SK-N-DZ (cell line): Measurements from ENCODE around the gene ITPR1.

Experiments
- DNase-seq: peaks from one replicate; pipeline ENCODE4 v3.0.0-alpha.2; 2015; ENCODE audit warnings: low spot score

ITPR1 gene

GRCh38 chr3:4823986-4824925 lies 331.1 kb downstream of the ITPR1 start:
- DNase-seq: no peak

GRCh38 chr3:4824926-4825325 lies 331.8 kb downstream of the ITPR1 start:
- DNase-seq: no peak

DNA sequence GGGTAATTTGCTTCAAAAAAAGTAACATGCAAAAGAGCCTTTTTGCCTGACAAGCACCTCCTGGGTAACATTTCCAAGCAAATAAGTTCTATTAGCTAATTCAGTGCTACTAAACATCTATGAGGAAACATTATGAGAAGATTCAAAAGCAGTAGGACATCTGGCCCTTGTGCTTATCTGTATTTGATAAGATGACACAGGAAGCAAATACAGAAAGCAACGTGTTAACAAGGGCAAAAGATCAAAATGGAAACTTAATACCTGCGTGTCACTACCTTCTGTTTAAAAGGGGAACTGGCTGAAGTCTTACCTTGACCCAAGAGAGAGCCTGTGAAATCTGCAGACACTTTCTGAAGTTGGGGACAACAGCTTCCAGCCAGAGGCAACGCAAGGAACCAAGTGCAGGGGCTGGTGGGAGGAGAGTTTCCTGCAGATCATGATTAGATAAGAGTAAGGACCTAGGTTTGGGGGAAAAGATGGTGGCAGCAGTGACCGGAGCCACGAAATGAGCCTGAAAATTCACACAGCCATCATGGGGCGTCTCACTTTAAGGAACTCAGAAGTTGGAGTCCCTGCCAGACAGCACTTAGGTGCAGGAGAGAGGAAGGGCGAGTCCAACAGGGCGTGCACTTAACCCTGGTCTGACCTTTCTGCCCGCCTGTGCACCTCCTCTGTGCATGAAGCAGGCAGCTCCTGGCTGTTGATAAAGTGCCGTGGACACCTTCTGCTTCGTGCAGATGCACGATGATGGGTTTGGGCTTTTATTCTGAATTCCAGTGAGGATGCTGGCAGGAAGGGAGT lies 332.5 kb downstream of the ITPR1 start:
- no peak for DNase-seq

DNA sequence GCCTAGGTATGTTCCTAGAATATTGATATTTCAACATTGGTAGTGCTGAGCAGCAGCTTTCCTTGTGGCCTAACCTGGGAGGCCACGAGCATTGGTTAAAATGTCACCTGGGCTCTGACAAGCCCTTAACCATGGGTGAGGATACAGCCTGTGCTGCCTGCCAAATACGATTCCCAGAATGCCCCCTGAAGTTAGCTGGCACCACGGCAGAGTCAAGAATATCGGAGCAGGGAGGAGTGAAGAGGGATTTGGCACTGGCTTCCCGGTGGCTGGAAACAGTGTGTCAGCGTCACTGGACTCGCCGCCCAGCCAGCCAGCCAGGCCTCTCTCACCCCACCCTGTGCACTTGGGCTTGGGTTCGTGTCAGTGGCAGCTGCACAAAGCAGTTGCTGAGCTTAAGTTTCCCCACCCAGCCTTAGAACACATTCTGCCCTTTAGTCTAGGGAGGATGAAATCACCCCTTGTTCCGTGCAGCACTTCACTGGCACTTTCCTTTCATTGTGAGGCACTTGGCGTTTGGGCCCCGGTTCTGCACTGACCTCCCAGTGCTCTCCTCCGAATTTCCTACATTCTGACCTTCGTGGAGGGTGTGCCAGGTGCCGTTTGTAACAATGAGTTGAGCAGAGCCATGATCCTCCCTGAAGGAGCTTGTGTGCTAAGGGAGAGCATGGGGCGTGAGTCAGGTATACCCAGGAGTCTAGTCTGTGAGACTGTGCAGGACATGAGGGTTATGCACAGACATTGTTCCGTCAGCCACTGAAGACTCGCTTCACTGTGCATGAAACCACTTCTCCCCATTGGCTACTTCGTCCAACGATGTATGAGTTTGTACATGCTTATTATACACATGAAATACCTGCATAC lies 333.3 kb downstream of the ITPR1 start:
- DNase-seq: no peak

GRCh38 chr3:4827767-4828166 lies 334.6 kb downstream of the ITPR1 start:
- no peak for DNase-seq

- no peak for DNase-seq
These were observed 335.3 kb downstream of the ITPR1 start for GRCh38 chr3:4828279-4829030.

DNA sequence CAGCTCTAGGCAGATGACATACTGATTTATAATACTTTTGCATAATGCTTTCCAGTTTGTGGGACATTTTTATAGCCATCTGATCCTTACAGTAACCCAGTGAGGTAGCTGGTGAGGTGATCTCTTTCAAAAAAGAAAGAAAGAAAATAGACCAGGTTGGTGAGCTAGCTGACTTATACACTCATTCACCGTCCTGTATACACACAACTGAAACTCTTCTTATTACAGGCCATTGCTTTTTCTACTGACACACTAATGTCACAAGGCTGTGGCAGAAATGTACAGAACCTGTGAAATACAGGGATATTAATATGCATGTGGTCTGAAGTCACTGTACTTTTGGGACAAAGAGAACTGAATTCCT lies 335.9 kb downstream of the ITPR1 start:
- DNase-seq: no peak

- no peak for DNase-seq
These were observed 337.4 kb downstream of the ITPR1 start for GRCh38 chr3:4830586-4830914.

- DNase-seq: peak; percentile 15
These were observed 338.4 kb downstream of the ITPR1 start for GRCh38 chr3:4831580-4831950.

GRCh38 chr3:4833471-4833870 lies 340.3 kb downstream of the ITPR1 start:
- DNase-seq: no peak

DNA sequence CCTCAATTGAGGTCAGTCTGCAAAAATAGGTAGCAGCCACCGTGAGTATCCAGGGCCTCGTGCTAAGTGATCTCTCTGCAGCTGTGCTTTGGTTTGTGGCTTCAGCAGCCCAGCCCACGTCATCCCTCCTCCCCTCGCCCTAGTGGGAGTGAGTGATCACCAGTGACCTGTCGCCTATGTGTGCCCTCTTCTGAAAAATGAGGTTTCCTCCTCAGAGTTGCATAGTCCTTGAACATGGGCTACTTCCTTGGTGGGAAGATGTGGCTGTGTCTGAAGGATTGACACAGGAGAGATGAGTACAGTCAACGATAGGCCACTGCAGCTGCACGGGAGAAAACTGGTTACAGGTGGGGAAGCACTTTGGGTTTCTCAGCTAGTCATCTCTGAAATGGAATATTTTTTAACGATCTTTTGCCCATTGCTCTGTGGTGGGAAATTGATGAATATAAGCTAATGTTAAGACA lies 341.3 kb downstream of the ITPR1 start:
- DNase-seq: no peak

DNA sequence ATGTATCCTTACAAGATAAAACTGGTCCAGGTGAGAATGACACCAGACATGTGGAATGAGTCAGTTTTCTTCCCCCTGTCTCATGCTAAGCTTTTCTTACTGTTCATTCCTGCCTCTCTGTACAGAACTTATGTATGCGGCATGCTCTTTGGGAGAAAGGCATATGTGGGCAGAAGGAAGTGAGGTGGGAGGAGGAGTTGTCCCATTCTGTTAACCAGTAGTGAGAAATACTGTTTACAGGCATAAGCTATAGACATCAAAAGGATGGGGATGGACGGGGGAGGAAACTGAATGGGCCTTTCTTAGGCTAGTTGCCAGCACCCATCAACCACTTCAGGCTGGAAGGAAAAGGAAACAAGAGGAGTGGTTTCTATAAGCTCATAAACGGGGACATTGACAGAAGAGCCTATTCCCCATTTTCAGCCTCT lies 342.5 kb downstream of the ITPR1 start:
- DNase-seq: no peak

- no peak for DNase-seq
These were observed 343.4 kb downstream of the ITPR1 start for GRCh38 chr3:4836516-4836915.

DNA sequence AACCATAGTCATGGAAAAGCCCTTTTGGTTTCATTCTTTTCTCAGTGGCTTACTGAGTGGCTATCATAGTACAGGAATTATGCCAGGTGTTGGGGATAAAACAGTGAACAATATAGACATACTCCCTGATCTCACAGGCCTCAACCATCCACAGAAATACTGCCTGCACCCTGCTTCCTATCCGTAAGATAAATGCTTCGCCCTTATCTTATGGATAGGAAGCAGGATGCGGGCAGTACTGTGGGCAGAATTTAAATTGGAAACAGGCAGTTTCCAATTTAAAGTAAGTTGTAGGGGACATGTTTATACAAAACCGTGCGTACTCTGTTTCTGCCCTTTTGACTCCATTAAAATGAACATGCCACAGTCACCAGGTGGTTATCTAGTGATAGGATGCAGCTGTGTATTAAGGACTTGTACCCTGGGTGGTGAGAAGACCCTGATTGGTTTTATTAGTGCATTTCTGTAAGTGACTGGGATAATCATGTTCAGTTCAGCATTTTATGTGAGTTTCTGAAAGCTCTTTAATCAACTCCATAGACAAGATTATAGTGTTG lies 344.3 kb downstream of the ITPR1 start:
- no peak for DNase-seq

- no peak for DNase-seq
These were observed 345.5 kb downstream of the ITPR1 start for GRCh38 chr3:4838621-4839022.

DNA sequence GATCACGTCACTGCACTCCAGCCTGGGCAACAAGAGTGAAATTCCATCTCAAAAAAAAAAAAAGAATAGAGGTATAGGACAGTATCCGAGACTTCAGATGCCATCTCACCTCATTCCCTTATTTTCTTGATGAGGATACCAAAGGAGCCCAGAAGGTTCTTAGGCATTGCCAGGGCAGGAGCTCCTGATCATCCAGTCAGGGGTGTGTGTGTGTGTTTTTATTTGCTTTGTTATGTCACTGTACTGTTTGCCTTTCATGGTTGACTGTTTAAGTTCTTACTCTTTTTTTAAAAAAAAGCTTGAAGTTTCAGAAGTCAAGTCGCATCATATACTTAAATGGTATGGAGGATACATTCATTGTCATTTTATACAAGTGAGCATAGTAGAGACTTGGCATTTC lies 346.1 kb downstream of the ITPR1 start:
- DNase-seq: no peak

DNA sequence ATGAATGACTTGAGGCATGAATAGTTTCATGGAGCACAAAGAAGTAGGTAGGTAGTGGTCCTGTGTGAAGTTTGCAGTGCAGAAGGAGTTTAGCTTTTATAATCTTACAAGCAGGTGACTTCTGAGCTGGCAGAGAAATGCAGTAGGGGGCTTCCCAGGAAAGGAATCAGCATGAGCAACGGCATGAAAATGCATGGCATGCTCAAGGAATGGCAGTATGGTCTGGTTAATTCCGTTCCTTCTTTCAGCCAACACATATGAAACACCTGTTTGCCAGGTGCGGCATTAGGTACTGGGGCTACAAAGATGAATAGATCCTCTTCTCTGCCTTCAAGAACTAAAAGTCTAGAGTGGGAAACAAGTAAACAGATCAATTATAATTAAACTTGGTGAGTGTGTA lies 348.1 kb downstream of the ITPR1 start:
- no peak for DNase-seq

DNA sequence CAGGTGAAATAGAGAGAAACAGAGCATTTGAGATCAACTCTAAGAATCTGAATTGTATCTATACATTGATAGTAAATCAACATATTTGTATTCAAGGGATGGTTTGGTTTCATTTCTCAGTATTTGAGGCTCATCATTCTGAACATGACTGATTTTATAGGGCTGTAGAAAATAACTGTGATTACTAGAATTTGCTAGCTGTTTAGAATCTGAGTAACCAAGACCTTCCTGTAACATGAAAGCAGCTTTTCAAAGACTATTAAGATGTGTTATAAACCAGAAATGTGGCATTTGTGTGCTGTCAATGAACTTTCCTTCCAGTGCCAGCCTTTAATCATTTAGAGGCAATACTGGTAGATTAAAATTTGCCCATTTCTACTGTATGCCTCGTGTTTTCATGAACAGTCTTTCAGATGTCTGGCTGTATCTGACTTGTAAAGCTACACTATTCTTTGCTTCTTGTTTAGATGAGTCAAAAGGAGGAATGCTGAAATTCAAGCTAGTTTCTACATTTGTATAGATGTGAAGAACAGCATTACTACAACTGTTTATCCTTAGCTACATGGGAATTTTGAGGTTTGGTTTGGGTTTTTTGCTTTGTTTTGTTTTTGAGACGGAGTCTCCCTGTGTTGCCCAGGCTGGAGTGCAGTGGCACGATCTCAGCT lies 348.8 kb downstream of the ITPR1 start:
- DNase-seq: no peak

DNA sequence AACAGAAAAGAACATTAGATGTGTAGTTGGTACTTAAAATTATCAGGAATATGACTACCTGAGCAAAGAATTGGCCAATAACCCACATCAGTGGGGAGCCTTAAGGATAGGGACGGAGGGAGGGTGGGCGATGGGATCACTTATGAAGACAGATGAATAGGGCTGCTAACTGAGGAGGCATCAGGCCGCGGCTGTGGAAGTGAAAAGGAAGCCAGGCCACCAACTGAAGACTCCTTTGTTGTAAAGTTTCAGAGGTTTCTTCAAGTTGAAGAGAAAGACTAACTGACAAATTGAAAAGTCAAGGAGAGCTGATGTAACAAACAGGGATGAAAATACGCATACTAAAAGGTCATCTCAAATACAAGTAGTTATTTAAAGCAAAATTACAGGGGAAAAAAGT lies 350.5 kb downstream of the ITPR1 start:
- no peak for DNase-seq

GRCh38 chr3:4845882-4846281 lies 352.7 kb downstream of the ITPR1 start:
- no peak for DNase-seq
